Measurements from ENCODE around the gene CFAP74. TPM values are rescaled to one million over a fixed set of nuclear protein-coding genes. Genes with fewer than 3 reads are reported as not detected.

The CFAP74 gene
- total and polyA plus RNA-seq, 2 of the 13 experiments (the other 11 are each of a cell fraction or from before 2014, with no cell fraction given): 0.27 to 0.62 TPM

GRCh38 chr1:1989789-1990188 lies 13.8 kb downstream of the CFAP74 start:
- H2AFZ ChIP-seq (ENCODE audit: low read length): no peak overlapping the region
- H3K4me1 ChIP-seq (ENCODE audit: insufficient read depth, low read length): peaks cover 45% of the 10 kb centered on the region
- TF ChIP-seq XBP1 (CRISPR knock-in tag; IDR thresholded peaks at IDR 0.05) (no peak), ATF7 (IDR thresholded peaks at IDR 0.05) (peak; percentile 69), ATF7 (CRISPR knock-in tag; IDR thresholded peaks at IDR 0.05) (no peak), CREB1 (IDR thresholded peaks at IDR 0.05) (peak; percentile 94), CREB1 (CRISPR knock-in tag; IDR thresholded peaks at IDR 0.05) (peak; percentile 23; the same call in 1 of the 2 replicates)
- no peaks in the 10 kb centered on the region for H3K79me2 ChIP-seq (ENCODE audit: insufficient read depth, low read length)
- ATAC-seq: no peak
- H3K4me3 ChIP-seq (replicated peaks in 1 of 3; ENCODE audit: insufficient read depth in 1 of 3, low read depth in 2 of 3, low read length in 3 of 3): no peak overlapping the region
- no peak for DNase-seq (ENCODE audit: low spot score)
- CTCF ChIA-PET (ENCODE audit: low intra/inter-chr PET ratio, low total read pairs): no interaction called here
- no peak overlapping the region for H3K4me2 ChIP-seq (ENCODE audit: low read depth, low read length)
- intact Hi-C loops (cut with micrococcal nuclease; ENCODE audit: unreplicated experiment) (no loop called here), in situ Hi-C loops (cut with HindIII; ENCODE audit: extremely low pct_ligation_motif_present, low pct_unique_long_range_greater_than_20kb) (no loop called here)
- no peaks in the 10 kb centered on the region for H4K20me1 ChIP-seq (ENCODE audit: insufficient read depth, low read length)
- BruUV-seq (replicated peaks): no TSS peak
- no peak overlapping the region for H3K27ac ChIP-seq (ENCODE audit: extremely low read length, insufficient read depth, low read length)
- no peak overlapping the region for H3K9ac ChIP-seq (ENCODE audit: insufficient read depth, low read depth, low read length)
- no peaks in the 10 kb centered on the region for H3K9me3 ChIP-seq (ENCODE audit: low read length)
- H3K36me3 ChIP-seq (replicated peaks in 1 of 2; ENCODE audit: control insufficient read depth in 1 of 2, insufficient read depth in 2 of 2, low read length in 2 of 2): no peaks in the 10 kb centered on the region
- no peak for FAIRE-seq
- WGBS (ENCODE audit: low lambda C conversion rate): 56% methylated on average over 9 of the region's 9 CpGs
- H3K27me3 ChIP-seq (ENCODE audit: control insufficient read depth in 1 of 2, insufficient read depth in 2 of 2, low read length in 2 of 2): peaks cover 13 to 52% of the 10 kb centered on the region in 2 experiments; a peak in 4 of 5 replicates
- POLR2A ChIA-PET: no interaction called here

- Histone ChIP-seq H3K9me3 (ENCODE audit: low read length) (no peaks in the 10 kb centered on the region), H3K4me1 (ENCODE audit: insufficient read depth, low read length) (peaks cover 51% of the 10 kb centered on the region), H3K4me2 (ENCODE audit: low read depth, low read length) (peak overlapping the region; percentile 23; the same call in 1 of the 2 replicates), H3K4me3 (replicated peaks in 1 of 3; ENCODE audit: insufficient read depth in 1 of 3, low read depth in 2 of 3, low read length in 3 of 3) (no peak overlapping the region), H3K9ac (ENCODE audit: insufficient read depth, low read depth, low read length) (no peak overlapping the region), H3K79me2 (ENCODE audit: insufficient read depth, low read length) (no peaks in the 10 kb centered on the region), H3K27ac (ENCODE audit: extremely low read length, insufficient read depth, low read length) (no peak overlapping the region), H3K27me3 (ENCODE audit: control insufficient read depth in 1 of 2, insufficient read depth in 2 of 2, low read length in 2 of 2) (peaks cover 18 to 54% of the 10 kb centered on the region in 2 experiments; a peak in 4 of 5 replicates), H3K36me3 (replicated peaks in 1 of 2; ENCODE audit: control insufficient read depth in 1 of 2, insufficient read depth in 2 of 2, low read length in 2 of 2) (no peaks in the 10 kb centered on the region), H2AFZ (ENCODE audit: low read length) (no peak overlapping the region), H4K20me1 (ENCODE audit: insufficient read depth, low read length) (no peaks in the 10 kb centered on the region)
- BruUV-seq (replicated peaks): no TSS peak
- ATAC-seq: peak; percentile 15; the same call in 2 of the 3 replicates
- intact Hi-C loops (cut with micrococcal nuclease; ENCODE audit: unreplicated experiment) (no loop called here), in situ Hi-C loops (cut with HindIII; ENCODE audit: extremely low pct_ligation_motif_present, low pct_unique_long_range_greater_than_20kb) (no loop called here)
- CTCF ChIA-PET (ENCODE audit: low intra/inter-chr PET ratio, low total read pairs): no interaction called here
- TF ChIP-seq MED1 (CRISPR knock-in tag; IDR thresholded peaks at IDR 0.05): no peak
- TF ChIP-seq FOSL2 (CRISPR knock-in tag; IDR thresholded peaks at IDR 0.05): peak; percentile 37
- WGBS (ENCODE audit: low lambda C conversion rate): 21% methylated on average over 12 of the region's 22 CpGs
- FAIRE-seq: no peak
- DNase-seq (ENCODE audit: low spot score): no peak
- POLR2A ChIA-PET: no interaction called here
Observed at GRCh38 chr1:1989102-1989542, 14.5 kb downstream of the CFAP74 start.

Data from HepG2 (cell line).